RPMI8226 (cell line): ENCODE data around the gene RASA3.

ENCODE experiments used
- DNase-seq: peaks from one replicate; pipeline ENCODE4 v3.0.0-alpha.2; 2015

RASA3 gene

GRCh38 chr13:113974304-113975281 is 157.8 kb downstream of the RASA3 start:
- DNase-seq: no peak

GRCh38 chr13:113973218-113974164 is 158.9 kb downstream of the RASA3 start, which contains the start of gene C13orf46:
TSS of gene C13orf46 (minus strand) at chr13:113974076. CDS start at chr13:113973997, 79 bp downstream.
- DNase-seq: no peak

GRCh38 chr13:113972451-113973217 is 159.8 kb downstream of the RASA3 start:
- no peak for DNase-seq

GRCh38 chr13:113971471-113972231 is 160.8 kb downstream of the RASA3 start:
- no peak for DNase-seq

GRCh38 chr13:113970810-113971470 is 161.5 kb downstream of the RASA3 start:
- no peak for DNase-seq

GRCh38 chr13:113969973-113970611 is 162.3 kb downstream of the RASA3 start:
- no peak for DNase-seq

- no peak for DNase-seq
Observed at GRCh38 chr13:113969311-113969972, 163.0 kb downstream of the RASA3 start.

- no peak for DNase-seq
Observed at GRCh38 chr13:113968463-113969310, 163.7 kb downstream of the RASA3 start.

GRCh38 chr13:113967729-113968462 is 164.5 kb downstream of the RASA3 start:
- no peak for DNase-seq

GRCh38 chr13:113967206-113967720 is 165.2 kb downstream of the RASA3 start:
- no peak for DNase-seq

GRCh38 chr13:113965968-113966884 is 166.2 kb downstream of the RASA3 start:
- DNase-seq: no peak

- no peak for DNase-seq
Observed at GRCh38 chr13:113965383-113965874, 167.0 kb downstream of the RASA3 start.

- DNase-seq: no peak
Observed at GRCh38 chr13:113964251-113964995, 168.0 kb downstream of the RASA3 start.

GRCh38 chr13:113963376-113963775 is 169.0 kb downstream of the RASA3 start:
- no peak for DNase-seq

GRCh38 chr13:113962975-113963374 is 169.4 kb downstream of the RASA3 start:
- DNase-seq: no peak

- DNase-seq: no peak
Observed at GRCh38 chr13:113962386-113962785, 170.0 kb downstream of the RASA3 start.
